ENCODE data around the gene TEF.

The TEF gene

GRCh38 chr22:41355895-41356294 lies 25.8 kb upstream of the TEF start:
- DNase-seq, result no peak

GRCh38 chr22:41356430-41357028 lies 25.2 kb upstream of the TEF start:
- no peak for DNase-seq

GRCh38 chr22:41357191-41357590 lies 24.6 kb upstream of the TEF start:
- DNase-seq, result no peak

GRCh38 chr22:41358927-41359326 lies 22.8 kb upstream of the TEF start:
- DNase-seq, result no peak

- DNase-seq, result no peak
Measured at GRCh38 chr22:41359376-41359775, 22.4 kb upstream of the TEF start.

- DNase-seq, result no peak
Measured at GRCh38 chr22:41360126-41360525, 21.6 kb upstream of the TEF start.

- no peak for DNase-seq
Measured at GRCh38 chr22:41361716-41362310, 19.9 kb upstream of the TEF start.

- DNase-seq, result no peak
Measured at GRCh38 chr22:41362615-41363014, 19.1 kb upstream of the TEF start.

- no peak for DNase-seq
Measured at GRCh38 chr22:41364233-41364632, 17.5 kb upstream of the TEF start.

- no peak for DNase-seq
Measured at GRCh38 chr22:41364955-41365354, 16.8 kb upstream of the TEF start.

GRCh38 chr22:41365425-41365824 lies 16.3 kb upstream of the TEF start:
- DNase-seq, result no peak

- DNase-seq, result no peak
Measured at GRCh38 chr22:41366323-41367029, 15.3 kb upstream of the TEF start.

GRCh38 chr22:41367039-41367679 lies 14.6 kb upstream of the TEF start:
- no peak for DNase-seq

- no peak for DNase-seq
Measured at GRCh38 chr22:41367680-41368542, 13.8 kb upstream of the TEF start.

GRCh38 chr22:41368543-41369423 lies 13.0 kb upstream of the TEF start:
- DNase-seq, result no peak

GRCh38 chr22:41369424-41369745 lies 12.4 kb upstream of the TEF start:
- DNase-seq, result no peak

GRCh38 chr22:41369837-41370236 lies 11.9 kb upstream of the TEF start:
- no peak for DNase-seq

GRCh38 chr22:41377846-41378245 lies 3.9 kb upstream of the TEF start:
- DNase-seq, result no peak

GRCh38 chr22:41380993-41381328 lies 781 bp upstream of the TEF start:
- no peak for DNase-seq

- DNase-seq, result no peak
Measured at GRCh38 chr22:41382098-41382578, 396 bp downstream of the TEF start.

GRCh38 chr22:41382610-41383009 lies 868 bp downstream of the TEF start:
- no peak for DNase-seq

GRCh38 chr22:41383085-41383484 lies 1.3 kb downstream of the TEF start:
- no peak for DNase-seq

Data from GDM1 (cell line).